Lower lobe of right lung (tissue), 2 donors: ENCODE data around the gene OPN1SW. TPM values are rescaled to one million over a fixed set of nuclear protein-coding genes. Genes with fewer than 3 reads are reported as not detected.

Experiments
- ATAC-seq, 2 donors: fragments of 200-7000 bp; cut with Tn5 transposase; one replicate each; pipeline ENCODE4 v1.9.1; 2020 to 2022; ENCODE audit warnings: mild to moderate bottlenecking in 2 of 2, moderate library complexity in 2 of 2
- DNase-seq: peaks from one replicate; pipeline ENCODE4 v3.0.0-alpha.2; 2020
- H3K27ac ChIP-seq: fragments of 200-600 bp; one replicate; pipeline ENCODE4 v1.8.0; 2022
- H3K27me3 ChIP-seq: fragments of 200-600 bp; one replicate; pipeline ENCODE4 v1.8.0; 2022; ENCODE audit warnings: low read depth
- H3K36me3 ChIP-seq: fragments of 200-600 bp; one replicate; pipeline ENCODE4 v1.8.0; 2022; ENCODE audit warnings: mild to moderate bottlenecking
- H3K4me1 ChIP-seq: fragments of 200-600 bp; one replicate; pipeline ENCODE4 v1.8.0; 2022
- H3K4me3 ChIP-seq: fragments of 200-600 bp; one replicate; pipeline ENCODE4 v1.8.0; 2022; ENCODE audit warnings: mild to moderate bottlenecking
- H3K9me3 ChIP-seq: fragments of 200-600 bp; one replicate; pipeline ENCODE4 v1.8.0; 2022
- CTCF ChIP-seq: fragments of 200-600 bp; IDR thresholded peaks from one replicate; pipeline ENCODE4 v1.8.0; 2022; ENCODE audit warnings: antibody characterized with exemption, mild to moderate bottlenecking
- intact Hi-C: fragments of 100-400 bp; cut with DNase I; formaldehyde crosslinking; loops from one replicate; pipeline ENCODE4 v1.11.0; 2022
- total RNA-seq: library from RNA; stranded (reverse); fragmentation: NEBNext Ultra II Directional; extraction: Animal tissue kit (Norgen Biotek cat#: 25700); gene quantifications from one replicate; pipeline ENCODE4 v1.2.1, GENCODE V29; 2021
- donor health status: DM: no; HTN: yes; CAD: no; lungs with severe emphysema.

OPN1SW gene
- total RNA-seq, 1 donor from 2014 or later = not detected

- ATAC-seq (no peak), DNase-seq (no peak)
- no peaks in the 10 kb centered on the region for H3K27me3 ChIP-seq
- no peak overlapping the region for H3K27ac ChIP-seq
- no peaks in the 10 kb centered on the region for H3K36me3 ChIP-seq
- H3K4me1 ChIP-seq = peaks cover 53% of the 10 kb centered on the region
- intact Hi-C loops = no loop called here
- TF ChIP-seq CTCF = no peak
- peak overlapping the region; percentile 95 for H3K4me3 ChIP-seq
- no peaks in the 10 kb centered on the region for H3K9me3 ChIP-seq
Measured at GRCh38 chr7:128740996-128741395, 34.6 kb downstream of the OPN1SW start.

GRCh38 chr7:128739990-128740682 lies 35.5 kb downstream of the OPN1SW start:
- peaks cover 53% of the 10 kb centered on the region for H3K4me1 ChIP-seq
- peak overlapping the region; percentile 95 for H3K27ac ChIP-seq
- H3K36me3 ChIP-seq = no peaks in the 10 kb centered on the region
- TF ChIP-seq CTCF = no peak
- H3K9me3 ChIP-seq = no peaks in the 10 kb centered on the region
- DNase-seq (no peak), ATAC-seq (no peak)
- intact Hi-C loops = no loop called here
- peak overlapping the region; percentile 95 for H3K4me3 ChIP-seq
- H3K27me3 ChIP-seq = no peaks in the 10 kb centered on the region

GRCh38 chr7:128739048-128739962 lies 36.3 kb downstream of the OPN1SW start, which contains the start of gene CALU:
Gene CALU, plus strand, starts transcription at chr7:128739359. Its CDS starts 9,225 bp downstream, at chr7:128748584.
- Histone ChIP-seq H3K36me3 (no peaks in the 10 kb centered on the region), H3K27me3 (no peaks in the 10 kb centered on the region), H3K9me3 (no peaks in the 10 kb centered on the region), H3K4me1 (peaks cover 44% of the 10 kb centered on the region), H3K27ac (peak within 1 kb of the TSS; percentile 95), H3K4me3 (peak within 1 kb of the TSS; percentile 95)
- intact Hi-C loops = no loop called here
- TF ChIP-seq CTCF = no peak
- ATAC-seq (peak; percentile 99), DNase-seq (peak; percentile 97)

- TF ChIP-seq CTCF = no peak
- H3K27ac ChIP-seq = peak overlapping the region; percentile 95
- intact Hi-C loops = no loop called here
- no peak for DNase-seq
- peak overlapping the region; percentile 95 for H3K4me3 ChIP-seq
- H3K4me1 ChIP-seq = peaks cover 37% of the 10 kb centered on the region
- no peaks in the 10 kb centered on the region for H3K9me3 ChIP-seq
- ATAC-seq = peak; percentile 46 to 51
- H3K36me3 ChIP-seq = no peaks in the 10 kb centered on the region
- peaks cover 1% of the 10 kb centered on the region for H3K27me3 ChIP-seq
Measured at GRCh38 chr7:128738570-128739047, 37.0 kb downstream of the OPN1SW start.

GRCh38 chr7:128737867-128738385 lies 37.7 kb downstream of the OPN1SW start:
- Histone ChIP-seq H3K4me1 (peaks cover 31% of the 10 kb centered on the region), H3K27ac (peak overlapping the region; percentile 95)
- intact Hi-C loops = no loop called here

More at GRCh38 chr7:128737867-128738385, 37.7 kb downstream of the OPN1SW start:
- H3K36me3 ChIP-seq = no peaks in the 10 kb centered on the region
- no peak overlapping the region for H3K4me3 ChIP-seq
- no peak for DNase-seq
- no peak for ATAC-seq
- TF ChIP-seq CTCF = no peak
- no peaks in the 10 kb centered on the region for H3K9me3 ChIP-seq
- H3K27me3 ChIP-seq = peaks cover 4% of the 10 kb centered on the region
